ENCODE measurements around the gene UNC13C. TPM values are rescaled to one million over a fixed set of nuclear protein-coding genes. Genes with fewer than 3 reads are reported as not detected.

The UNC13C gene
- total RNA-seq, 1 donor: 0.81 TPM

GRCh38 chr15:54127574-54127973 is 149.3 kb downstream of the UNC13C start:
- no peak overlapping the region for H3K4me3 ChIP-seq (ENCODE audit: low read depth, low read length)
- no peak for TF ChIP-seq CTCF (IDR thresholded peaks at IDR 0.05; ENCODE audit: insufficient read depth, low read length)
- DNase-seq (ENCODE audit: low read depth): no peak

- H3K4me3 ChIP-seq (ENCODE audit: low read depth, low read length): no peak overlapping the region
- DNase-seq (ENCODE audit: low read depth): peak; percentile 55
- TF ChIP-seq CTCF (IDR thresholded peaks at IDR 0.05; ENCODE audit: insufficient read depth, low read length): no peak
Observed at GRCh38 chr15:54131410-54131809, 153.2 kb downstream of the UNC13C start.

DNA sequence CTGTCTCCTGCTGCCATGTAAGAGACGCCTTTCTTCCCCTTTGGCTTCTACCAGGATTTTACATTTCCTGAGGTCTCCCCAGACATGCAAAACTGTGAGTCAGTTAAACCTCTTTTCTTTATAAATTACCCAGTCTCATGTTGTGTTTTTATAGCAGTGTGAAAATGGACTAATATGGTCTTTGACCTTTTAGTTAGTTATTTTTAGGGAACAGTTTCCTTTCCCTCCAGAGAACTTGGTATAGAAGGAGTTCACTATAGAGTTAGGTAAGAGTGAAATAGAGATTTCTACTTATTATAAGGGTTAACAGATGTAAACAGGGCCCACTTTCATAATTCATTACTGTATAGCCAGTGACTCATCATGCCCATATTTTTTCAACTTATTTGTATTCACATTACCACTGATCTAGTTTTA is 170.9 kb downstream of the UNC13C start:
- no peak for DNase-seq (ENCODE audit: low read depth)
- TF ChIP-seq CTCF (IDR thresholded peaks at IDR 0.05; ENCODE audit: insufficient read depth, low read length): no peak

GRCh38 chr15:54150255-54150654 is 172.0 kb downstream of the UNC13C start:
- DNase-seq (ENCODE audit: low read depth): peak; percentile 81
- TF ChIP-seq CTCF (IDR thresholded peaks at IDR 0.05; ENCODE audit: insufficient read depth, low read length): no peak
- H3K4me3 ChIP-seq (ENCODE audit: low read depth, low read length): no peak overlapping the region

More for the DNA sequence above, 170.9 kb downstream of the UNC13C start:
- H3K4me3 ChIP-seq (ENCODE audit: low read depth, low read length): no peak overlapping the region

DNA sequence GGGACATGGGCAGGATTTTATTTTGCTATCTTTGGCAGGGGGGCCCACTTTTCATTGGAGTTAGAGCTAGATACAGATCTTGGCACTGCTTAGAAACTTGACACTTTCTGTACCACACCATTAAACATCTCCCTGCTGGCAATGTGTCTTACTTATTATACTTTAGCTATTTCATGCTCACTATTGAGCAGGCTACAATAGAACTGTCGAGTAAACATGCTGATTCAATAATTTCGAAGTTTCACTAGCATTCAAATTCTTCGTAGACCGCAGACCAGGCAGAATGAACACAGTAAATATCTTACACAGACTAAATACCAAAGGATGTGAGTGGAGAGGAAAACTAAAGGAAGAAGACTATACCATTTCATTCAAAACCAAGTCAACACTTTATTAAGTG is 180.8 kb downstream of the UNC13C start:
- H3K4me3 ChIP-seq (ENCODE audit: low read depth, low read length): no peak overlapping the region
- no peak for TF ChIP-seq CTCF (IDR thresholded peaks at IDR 0.05; ENCODE audit: insufficient read depth, low read length)
- peak; percentile 25 for DNase-seq (ENCODE audit: low read depth)

- no peak overlapping the region for H3K4me3 ChIP-seq (ENCODE audit: low read depth, low read length)
- no peak for DNase-seq (ENCODE audit: low read depth)
- TF ChIP-seq CTCF (IDR thresholded peaks at IDR 0.05; ENCODE audit: insufficient read depth, low read length): no peak
Observed at GRCh38 chr15:54187325-54187724, 209.1 kb downstream of the UNC13C start.

GRCh38 chr15:54197995-54198394 is 219.8 kb downstream of the UNC13C start:
- TF ChIP-seq CTCF (IDR thresholded peaks at IDR 0.05; ENCODE audit: insufficient read depth, low read length): no peak
- no peak for DNase-seq (ENCODE audit: low read depth)
- H3K4me3 ChIP-seq (ENCODE audit: low read depth, low read length): no peak overlapping the region
